ENCODE results near the gene FGD5. TPM values are rescaled to one million over a fixed set of nuclear protein-coding genes. Genes with fewer than 3 reads are reported as not detected.

The FGD5 gene
- total and polyA plus RNA-seq, 12 donors, result 8.9 to 23.4 (median 15.9) TPM

DNA sequence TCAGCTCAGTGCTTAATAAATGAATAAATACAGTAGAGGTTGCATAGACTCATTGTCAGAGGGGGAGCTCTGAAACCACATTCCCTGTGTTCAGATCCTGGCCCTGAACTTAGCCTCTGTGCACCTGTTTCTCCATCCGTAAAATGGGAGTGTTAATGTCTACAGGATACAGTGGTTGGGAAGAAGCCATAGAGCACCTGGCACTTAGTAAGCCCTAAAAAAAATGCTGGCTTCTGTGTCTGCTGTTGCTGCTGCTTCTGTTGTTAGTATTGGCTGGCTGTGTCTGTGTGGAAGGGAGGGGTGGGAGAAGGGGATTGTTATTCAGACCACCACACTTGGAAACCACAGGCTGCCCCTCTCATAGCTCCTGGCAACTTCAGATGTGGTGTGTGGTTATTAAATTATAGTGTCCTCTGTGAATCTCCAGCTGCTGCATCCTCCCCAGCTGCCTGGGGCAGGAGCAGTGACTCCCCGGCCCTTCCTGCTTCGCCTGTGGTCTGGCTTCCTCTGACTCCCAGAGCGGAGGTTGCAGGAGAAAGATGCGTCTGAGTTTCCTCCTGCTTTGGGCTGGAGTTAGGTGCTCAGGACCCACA lies 31.0 kb downstream of the FGD5 start:
- peaks cover 17 to 89% (median 65%) of the 10 kb centered on the region in 9 donors for H3K4me1 ChIP-seq
- H3K27ac ChIP-seq, result peak overlapping the region in 8 of 10 donors; percentile 34 to 86 (median 42)
- no peaks in the 10 kb centered on the region for H3K36me3 ChIP-seq
- peak in 5 of 8 donors; percentile 21 to 54 (median 47) for ATAC-seq
- peaks cover 0 to 8% (median 0%) of the 10 kb centered on the region in 7 donors for H3K27me3 ChIP-seq
- TF ChIP-seq, protein P1, sequence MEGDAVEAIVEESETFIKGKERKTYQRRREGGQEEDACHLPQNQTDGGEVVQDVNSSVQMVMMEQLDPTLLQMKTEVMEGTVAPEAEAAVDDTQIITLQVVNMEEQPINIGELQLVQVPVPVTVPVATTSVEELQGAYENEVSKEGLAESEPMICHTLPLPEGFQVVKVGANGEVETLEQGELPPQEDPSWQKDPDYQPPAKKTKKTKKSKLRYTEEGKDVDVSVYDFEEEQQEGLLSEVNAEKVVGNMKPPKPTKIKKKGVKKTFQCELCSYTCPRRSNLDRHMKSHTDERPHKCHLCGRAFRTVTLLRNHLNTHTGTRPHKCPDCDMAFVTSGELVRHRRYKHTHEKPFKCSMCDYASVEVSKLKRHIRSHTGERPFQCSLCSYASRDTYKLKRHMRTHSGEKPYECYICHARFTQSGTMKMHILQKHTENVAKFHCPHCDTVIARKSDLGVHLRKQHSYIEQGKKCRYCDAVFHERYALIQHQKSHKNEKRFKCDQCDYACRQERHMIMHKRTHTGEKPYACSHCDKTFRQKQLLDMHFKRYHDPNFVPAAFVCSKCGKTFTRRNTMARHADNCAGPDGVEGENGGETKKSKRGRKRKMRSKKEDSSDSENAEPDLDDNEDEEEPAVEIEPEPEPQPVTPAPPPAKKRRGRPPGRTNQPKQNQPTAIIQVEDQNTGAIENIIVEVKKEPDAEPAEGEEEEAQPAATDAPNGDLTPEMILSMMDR (IDR thresholded peaks at IDR 0.05), result no peak
- peak in 1 of 2 donors; percentile 38 for DNase-seq
- 44 to 45% methylated on average over 5 of the region's 5 CpGs for WGBS, 2 donors
- H3K4me3 ChIP-seq, result no peak overlapping the region
- intact Hi-C loops (cut with DNase I), result loop anchor here in 2 of 10 donors (2.0 to 10.0 kb wide), 3 partner anchors 27 to 55 kb away; no protein-coding TSS in a partner anchor
- H3K9me3 ChIP-seq, result peaks cover 0 to 6% (median 0%) of the 10 kb centered on the region in 11 donors

DNA sequence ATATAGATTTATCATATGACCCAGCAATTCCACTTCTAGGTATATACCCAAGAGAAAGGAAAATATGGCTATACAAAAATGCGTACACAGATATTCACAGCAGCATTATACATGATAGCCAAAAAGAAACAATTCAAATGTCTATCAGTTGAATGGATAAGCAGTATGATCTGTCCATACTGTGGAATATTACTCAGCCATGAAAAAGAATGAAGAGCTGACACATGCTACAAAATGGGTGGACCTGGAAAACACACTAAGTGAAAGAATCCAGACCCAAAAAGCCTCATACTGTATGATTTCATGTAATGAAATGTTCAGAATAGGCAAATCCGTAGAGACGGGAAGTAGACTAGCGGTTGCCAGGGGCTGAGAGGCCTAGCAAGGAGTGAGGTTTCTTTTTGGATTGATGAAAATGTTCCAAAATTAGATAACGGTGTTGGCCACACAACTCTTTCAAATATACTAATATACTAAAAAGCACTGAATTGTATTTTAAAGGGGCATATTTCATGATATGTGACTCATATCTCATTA lies 33.4 kb downstream of the FGD5 start:
- DNase-seq (no peak), ATAC-seq (peak in 1 of 8 donors; percentile 21)
- peaks cover 0 to 10% (median 0%) of the 10 kb centered on the region in 11 donors for H3K9me3 ChIP-seq
- no peaks in the 10 kb centered on the region for H3K36me3 ChIP-seq
- H3K4me1 ChIP-seq, result peaks cover 14 to 78% (median 53%) of the 10 kb centered on the region in 9 donors
- H3K4me3 ChIP-seq, result no peak overlapping the region
- WGBS, 2 donors, result 76 to 79% methylated on average over 5 of the region's 5 CpGs
- H3K27ac ChIP-seq, result peak overlapping the region in 7 of 10 donors; percentile 35 to 75 (median 53)
- peaks cover 0 to 6% (median 0%) of the 10 kb centered on the region in 7 donors for H3K27me3 ChIP-seq
- TF ChIP-seq, protein P1 (IDR thresholded peaks at IDR 0.05), result no peak
- intact Hi-C loops (cut with DNase I), result no loop called here

DNA sequence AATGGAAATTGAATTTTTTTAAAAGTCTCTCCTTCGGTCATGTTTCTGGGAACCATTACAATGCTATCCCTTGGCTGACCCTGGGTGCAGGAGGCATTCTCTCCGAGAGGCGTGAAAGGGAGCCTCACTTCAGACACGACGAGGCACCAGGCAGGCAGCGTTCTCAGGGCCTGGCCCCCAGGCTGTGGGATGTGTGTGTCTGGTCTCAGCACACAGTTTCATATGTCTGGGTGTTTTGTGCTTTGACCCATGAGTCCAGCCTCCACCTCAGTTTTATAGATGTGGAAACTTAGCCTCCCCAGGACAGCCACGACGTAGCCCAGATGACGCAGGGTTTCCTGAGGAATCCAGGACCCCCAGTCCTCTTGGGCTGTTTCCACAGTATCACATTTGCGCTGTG lies 34.0 kb downstream of the FGD5 start:
- intact Hi-C loops (cut with DNase I), result no loop called here
- TF ChIP-seq, protein P1 (IDR thresholded peaks at IDR 0.05), result no peak
- Histone ChIP-seq H3K27me3 (peaks cover 0 to 6% (median 0%) of the 10 kb centered on the region in 7 donors), H3K9me3 (peaks cover 0 to 10% (median 0%) of the 10 kb centered on the region in 11 donors), H3K27ac (peak overlapping the region in 9 of 10 donors; percentile 34 to 75 (median 53)), H3K36me3 (no peaks in the 10 kb centered on the region), H3K4me1 (peaks cover 9 to 72% (median 47%) of the 10 kb centered on the region in 9 donors), H3K4me3 (no peak overlapping the region)
- peak in 7 of 8 donors; percentile 7 to 34 (median 16) for ATAC-seq
- DNase-seq, result no peak
- 49 to 56% methylated on average over 10 of the region's 10 CpGs for WGBS, 2 donors

DNA sequence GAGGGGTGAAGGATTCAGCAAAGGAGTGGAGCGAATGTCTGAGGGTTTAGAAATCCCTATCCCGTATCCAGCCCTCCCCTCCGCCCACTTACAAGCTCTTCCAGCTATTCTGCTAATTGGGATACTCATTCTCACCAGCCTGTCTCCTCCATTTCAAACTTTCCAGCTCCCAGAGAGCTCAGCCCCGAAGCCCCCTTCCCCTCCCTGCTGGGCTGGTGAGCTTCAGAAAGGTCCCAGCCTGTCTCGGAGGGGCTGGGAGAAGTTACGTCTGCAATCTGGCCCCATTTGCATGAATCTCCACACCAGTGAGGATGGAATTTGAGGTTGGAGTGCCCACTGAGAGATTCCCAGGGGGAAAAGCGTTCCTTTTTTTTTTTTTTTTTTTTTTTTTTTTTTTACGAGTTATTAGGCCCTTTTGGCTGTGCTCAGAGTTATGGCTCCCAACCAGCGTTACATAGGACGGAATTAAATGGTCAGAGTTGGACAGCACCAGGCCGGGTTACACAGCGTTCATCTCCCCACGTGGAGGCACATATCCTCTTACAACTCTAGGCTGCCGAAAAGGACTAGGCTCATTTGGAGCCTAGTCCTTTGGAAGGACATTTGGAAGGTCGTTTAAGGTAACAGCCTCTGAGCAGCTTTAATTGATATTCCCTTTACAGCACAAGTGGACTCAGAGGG lies 34.6 kb downstream of the FGD5 start:
- intact Hi-C loops (cut with DNase I), result no loop called here
- H3K27me3 ChIP-seq, result peaks cover 0 to 6% (median 0%) of the 10 kb centered on the region in 7 donors
- peak overlapping the region in 7 of 10 donors; percentile 35 to 75 (median 59) for H3K27ac ChIP-seq
- no peaks in the 10 kb centered on the region for H3K36me3 ChIP-seq
- 45 to 49% methylated on average over 15 of the region's 15 CpGs for WGBS, 2 donors
- DNase-seq, result no peak
- H3K9me3 ChIP-seq, result peaks cover 0 to 10% (median 0%) of the 10 kb centered on the region in 11 donors
- TF ChIP-seq, protein P1 (IDR thresholded peaks at IDR 0.05), result no peak
- peak in 7 of 8 donors; percentile 49 to 71 (median 52) for ATAC-seq
- H3K4me3 ChIP-seq, result no peak overlapping the region
- peaks cover 3 to 65% (median 41%) of the 10 kb centered on the region in 9 donors for H3K4me1 ChIP-seq
